GM19193 (cell line): ENCODE results near the gene IFNAR1.

Experiments
- POLR2A ChIP-seq: IDR thresholded peaks from 4 replicates; pipeline ENCODE4 v1.6.1; 2011; ENCODE audit not compliant: insufficient read depth, insufficient read length; ENCODE audit errors: extremely low read depth

The IFNAR1 gene

GRCh38 chr21:33324291-33325221 is at the start of gene IFNAR1:
TSS of gene IFNAR1 (plus strand) at chr21:33324970. CDS start at chr21:33325056, 86 bp downstream.
- TF ChIP-seq POLR2A: peak; percentile 90

- TF ChIP-seq POLR2A: no peak
Observed at GRCh38 chr21:33278721-33279120, 46.0 kb upstream of the IFNAR1 start.

- TF ChIP-seq POLR2A: no peak
Observed at GRCh38 chr21:33279330-33279820, 45.4 kb upstream of the IFNAR1 start.

- no peak for TF ChIP-seq POLR2A
Observed at GRCh38 chr21:33281096-33281652, 43.6 kb upstream of the IFNAR1 start.

GRCh38 chr21:33283203-33283602 is 41.6 kb upstream of the IFNAR1 start:
- no peak for TF ChIP-seq POLR2A

GRCh38 chr21:33286076-33286475 is 38.7 kb upstream of the IFNAR1 start:
- no peak for TF ChIP-seq POLR2A

- no peak for TF ChIP-seq POLR2A
Observed at GRCh38 chr21:33286600-33287456, 37.9 kb upstream of the IFNAR1 start.

- no peak for TF ChIP-seq POLR2A
Observed at GRCh38 chr21:33289199-33289819, 35.5 kb upstream of the IFNAR1 start.

- TF ChIP-seq POLR2A: peak; percentile 29
Observed at GRCh38 chr21:33290441-33290840, 34.3 kb upstream of the IFNAR1 start.

GRCh38 chr21:33291686-33292085 is 33.1 kb upstream of the IFNAR1 start:
- TF ChIP-seq POLR2A: no peak

- no peak for TF ChIP-seq POLR2A
Observed at GRCh38 chr21:33292724-33293123, 32.0 kb upstream of the IFNAR1 start.

- no peak for TF ChIP-seq POLR2A
Observed at GRCh38 chr21:33293136-33293535, 31.6 kb upstream of the IFNAR1 start.

GRCh38 chr21:33293811-33294216 is 31.0 kb upstream of the IFNAR1 start:
- TF ChIP-seq POLR2A: no peak

- TF ChIP-seq POLR2A: no peak
Observed at GRCh38 chr21:33296156-33296555, 28.6 kb upstream of the IFNAR1 start.
